HG02588 (cell line): Measurements from ENCODE around the gene DLGAP3.

ENCODE experiments used
- ATAC-seq: cut with Tn5 transposase; IDR thresholded peaks from one replicate; pipeline ENCODE4 v1.9.1; 2021; ENCODE audit warnings: mild to moderate bottlenecking, moderate library complexity; ENCODE audit not compliant: unreplicated experiment

The DLGAP3 gene

DNA sequence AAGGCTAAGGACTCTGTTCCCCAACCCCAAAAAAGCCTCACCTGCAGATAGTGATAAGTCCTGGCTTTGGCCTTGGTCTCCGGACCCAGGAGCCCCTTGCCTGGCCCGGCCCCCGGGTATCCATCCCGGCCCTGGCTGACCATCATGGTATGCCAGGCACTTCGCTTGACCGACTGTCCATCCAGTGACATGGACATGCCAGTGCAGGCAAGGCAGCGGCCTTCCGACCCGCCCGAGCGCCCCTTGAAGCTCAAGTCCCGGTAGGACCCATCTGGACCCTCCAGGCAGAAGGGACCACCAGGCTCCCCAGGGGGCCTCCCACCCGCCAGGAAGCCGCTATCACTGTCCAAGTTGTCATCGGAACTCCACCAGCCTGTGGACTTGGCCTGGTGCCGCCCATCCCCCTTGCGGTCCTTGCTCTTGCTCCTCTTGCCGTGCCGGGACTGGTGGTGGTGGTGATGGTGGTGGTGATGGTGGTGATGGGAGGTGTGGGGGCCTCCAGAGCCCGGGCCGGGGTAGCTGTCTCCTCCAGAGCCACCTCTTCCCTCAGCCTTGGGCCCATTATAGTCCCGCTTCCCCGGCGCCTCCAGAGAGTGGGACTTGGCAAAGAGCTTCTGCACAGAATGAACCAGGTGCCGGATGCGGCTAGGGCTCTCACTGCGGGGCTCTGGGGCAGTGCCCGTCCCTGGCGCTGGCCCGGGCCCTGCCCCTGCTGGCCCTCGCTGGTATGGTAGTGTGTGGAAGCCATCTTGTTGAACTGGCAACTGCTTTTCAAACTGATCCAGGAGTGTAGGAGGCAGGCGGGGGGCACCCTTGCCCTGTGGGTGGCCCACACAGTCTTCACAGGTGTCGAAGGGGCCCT, 25.0 kb downstream of the DLGAP3 start:
- no peak for ATAC-seq

DNA sequence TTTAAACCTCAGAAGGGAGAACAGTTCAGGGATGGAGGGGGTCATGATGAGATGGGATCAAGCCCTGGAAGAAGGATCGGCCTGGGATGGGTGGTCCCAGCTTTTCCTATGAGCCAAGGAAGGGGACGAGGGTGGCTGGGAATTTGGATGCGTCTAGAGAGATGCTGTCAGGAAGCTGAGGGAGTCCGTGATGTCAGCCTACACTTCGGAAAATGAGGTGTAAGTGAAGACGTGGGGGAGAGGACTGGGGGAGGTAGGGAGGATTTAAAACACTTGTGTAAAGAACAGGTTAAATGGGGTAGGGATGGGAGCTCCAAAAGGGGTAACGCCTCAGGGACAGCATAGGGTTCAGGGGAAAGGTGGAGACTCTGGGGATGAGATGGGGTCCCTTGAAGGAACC, 27.5 kb downstream of the DLGAP3 start:
- ATAC-seq: no peak

DNA sequence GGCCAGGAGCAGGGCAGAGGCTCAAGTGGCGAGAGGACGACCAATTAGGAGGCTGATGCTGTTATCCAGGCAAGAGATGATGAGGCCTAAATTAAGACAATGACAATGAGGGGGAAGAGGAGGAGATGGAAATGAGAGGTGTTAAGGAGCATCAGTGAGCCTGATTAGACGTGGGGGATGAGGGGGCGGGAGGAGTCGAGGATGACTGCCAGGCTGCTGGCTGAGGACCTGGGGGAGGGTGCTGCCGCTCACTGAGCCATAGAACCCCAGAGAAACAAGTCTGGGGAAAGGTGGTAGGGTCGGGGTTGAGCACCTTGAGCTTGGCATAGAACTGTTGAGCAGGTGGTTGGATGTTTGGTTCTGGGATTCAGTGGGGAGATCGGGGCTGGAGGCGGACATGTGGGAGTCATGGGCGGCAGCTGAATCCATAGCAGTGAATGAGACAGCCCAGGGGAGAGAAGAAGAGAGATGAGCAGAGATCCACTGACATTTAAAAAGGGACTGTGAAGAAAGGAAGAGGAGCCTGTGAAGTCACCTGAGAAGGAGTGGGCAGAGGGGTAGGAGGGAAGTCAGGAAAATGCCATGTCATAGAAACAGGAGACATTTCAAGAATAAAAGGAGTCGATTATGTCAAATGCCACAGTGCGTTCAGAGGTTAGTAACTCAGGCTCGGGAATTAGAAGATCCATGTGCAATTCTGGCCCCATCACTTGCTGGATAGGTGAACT, 28.5 kb downstream of the DLGAP3 start:
- no peak for ATAC-seq

DNA sequence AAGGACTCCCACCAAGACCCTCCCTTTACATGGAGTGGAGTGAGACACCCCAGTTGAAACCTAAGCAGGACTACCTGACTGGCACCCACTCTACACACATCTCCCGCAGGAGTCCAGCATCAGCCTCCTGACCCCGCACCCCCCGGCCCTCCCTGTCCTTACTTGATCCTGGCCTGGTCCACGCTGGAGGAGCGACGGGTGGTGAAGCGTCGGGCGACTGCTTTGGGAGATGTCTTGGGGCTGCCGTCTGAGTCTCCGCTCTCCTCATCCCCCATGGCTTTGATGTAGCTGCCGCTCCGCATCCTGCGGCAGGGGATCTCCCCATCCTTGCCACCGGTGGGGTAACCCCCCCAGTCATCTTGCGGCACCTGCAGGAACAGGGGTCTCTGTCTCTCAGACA, 29.5 kb downstream of the DLGAP3 start:
- ATAC-seq: no peak

DNA sequence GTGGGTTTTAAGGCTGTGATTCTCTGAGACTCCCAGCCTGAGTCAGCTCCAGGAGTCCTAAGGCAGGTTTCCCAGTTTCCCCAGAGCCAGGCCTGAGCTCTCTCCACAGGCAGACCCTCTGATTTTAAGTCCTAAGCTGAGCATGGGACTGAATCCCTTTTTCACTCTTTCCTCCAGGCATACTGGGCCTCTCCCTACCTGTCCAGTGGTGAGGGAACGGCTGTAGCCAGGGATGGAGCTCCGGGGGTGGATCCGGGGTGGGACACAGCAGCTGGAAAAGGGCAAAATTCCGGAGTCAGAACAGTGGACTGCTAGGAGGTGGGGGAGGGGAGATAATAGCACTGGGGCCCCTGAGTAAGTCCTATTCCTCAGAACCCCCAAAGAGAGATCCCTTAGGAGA, 30.0 kb downstream of the DLGAP3 start:
- no peak for ATAC-seq

DNA sequence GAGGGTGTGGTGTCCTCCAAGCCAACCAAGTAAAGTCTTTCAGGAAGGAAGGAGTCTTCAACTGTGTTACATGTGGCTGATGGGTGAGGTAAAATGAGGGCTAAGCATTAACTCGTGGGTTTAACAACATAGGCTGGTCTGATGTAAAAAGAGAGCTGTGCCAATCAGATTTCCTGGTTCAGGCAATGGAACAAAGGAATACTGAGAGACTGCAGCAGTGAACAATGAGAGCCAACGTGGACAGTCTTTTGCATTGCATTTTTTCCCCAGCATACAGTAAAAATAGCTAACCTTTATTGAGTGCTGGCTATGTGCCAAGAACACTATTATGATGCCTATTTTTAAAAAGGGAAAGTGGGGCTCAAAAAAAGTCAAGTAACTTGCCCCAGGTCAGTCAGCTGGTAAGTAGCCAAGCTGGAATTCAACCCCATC, 31.1 kb downstream of the DLGAP3 start:
- no peak for ATAC-seq

DNA sequence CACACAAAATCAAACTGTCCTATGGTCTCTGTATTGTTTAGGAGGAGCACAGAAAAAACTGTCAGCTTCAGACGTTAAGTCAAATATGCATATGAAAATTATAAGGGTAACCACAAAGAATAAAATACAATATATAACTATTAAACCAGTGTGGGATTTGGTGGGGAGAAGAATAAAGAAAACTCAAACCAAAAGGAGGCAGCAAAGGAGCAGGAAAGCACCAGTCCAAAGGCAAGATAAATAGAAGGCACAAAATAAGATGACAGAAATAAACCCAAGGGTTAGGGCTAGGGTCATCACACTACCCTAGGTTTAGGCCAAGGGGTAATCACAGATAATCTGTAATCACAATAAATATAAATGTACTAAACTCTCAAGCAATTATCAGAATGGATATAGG, 32.8 kb downstream of the DLGAP3 start:
- no peak for ATAC-seq

DNA sequence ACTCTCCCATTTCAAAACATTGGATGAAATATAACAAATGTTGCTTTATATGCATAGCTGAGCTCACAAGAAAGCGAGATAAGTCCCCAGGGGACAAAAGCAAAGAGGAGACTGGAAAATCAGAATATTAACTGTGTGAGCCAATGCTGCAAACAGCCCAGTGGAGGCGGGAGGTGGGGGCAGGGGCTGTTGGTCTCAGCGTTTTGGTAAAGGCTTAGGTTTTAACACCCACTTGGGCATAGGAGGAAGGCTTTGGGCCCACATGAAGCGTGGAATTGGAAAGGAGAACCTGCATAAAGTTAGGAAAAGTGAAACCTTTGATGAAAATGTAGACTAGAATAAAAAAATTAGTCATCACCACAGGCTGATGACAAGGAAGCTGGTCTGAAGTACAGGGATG, 39.7 kb downstream of the DLGAP3 start:
- ATAC-seq: no peak

DNA sequence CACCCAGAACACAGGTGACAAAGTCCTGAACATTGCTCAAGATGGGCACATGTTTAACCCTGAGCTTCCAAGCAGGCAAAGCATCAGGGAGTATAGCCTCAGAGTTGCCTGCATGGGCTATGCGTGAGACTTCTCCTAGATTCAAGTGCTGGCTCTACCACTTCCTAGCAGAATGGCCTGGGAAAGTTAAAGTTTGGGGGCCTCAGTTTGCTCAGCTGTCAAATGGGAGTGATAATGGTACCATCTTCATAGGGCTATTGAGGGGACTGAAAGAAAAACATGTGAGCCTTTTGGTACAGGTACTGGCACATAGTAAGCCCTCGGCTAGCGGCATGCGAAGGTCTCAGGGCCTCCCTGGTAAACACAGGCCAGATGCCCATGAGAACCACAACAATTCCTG, 41.9 kb downstream of the DLGAP3 start:
- ATAC-seq: no peak

DNA sequence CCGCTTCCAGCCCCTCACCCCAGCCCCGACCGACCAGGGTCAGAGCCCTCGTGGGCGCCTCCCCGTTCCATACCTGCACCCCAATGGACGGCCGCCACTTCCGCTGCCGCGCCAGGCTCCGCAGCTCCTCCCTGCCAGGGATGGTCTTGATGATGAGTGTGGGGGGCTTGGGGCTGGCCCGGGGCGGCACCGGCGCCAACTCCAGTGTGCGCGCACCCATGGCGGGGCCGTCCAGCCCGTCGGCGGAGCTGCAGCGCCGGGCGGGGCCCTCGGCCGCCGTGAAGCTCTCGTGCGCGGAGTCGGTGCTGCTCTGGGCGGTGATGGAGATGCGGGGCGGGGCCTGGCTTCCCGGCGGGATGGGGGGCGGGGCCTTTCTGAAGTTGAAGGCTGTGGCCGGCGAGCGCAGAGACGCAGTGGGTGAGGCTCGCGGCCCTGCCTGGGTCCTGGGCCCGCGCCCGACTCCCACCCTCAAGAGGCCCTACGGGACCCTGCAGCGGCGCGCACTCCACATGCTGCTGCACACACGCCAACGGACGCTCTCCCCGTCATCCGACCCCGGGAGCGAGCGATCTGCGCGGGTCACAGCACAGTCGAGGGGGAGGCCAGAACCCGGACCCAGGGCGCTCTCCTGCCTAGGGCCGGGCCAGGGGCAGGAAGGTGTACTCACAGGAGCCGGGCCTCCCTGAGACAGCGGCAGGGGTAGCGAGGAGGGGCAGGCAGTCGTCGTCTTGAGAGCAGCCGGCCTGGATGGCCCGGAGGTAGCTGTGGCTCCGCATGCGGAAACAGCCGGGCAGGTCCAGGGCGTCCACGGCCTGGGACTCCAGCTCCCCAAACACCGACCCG, 43.8 kb downstream of the DLGAP3 start:
- ATAC-seq: no peak

DNA sequence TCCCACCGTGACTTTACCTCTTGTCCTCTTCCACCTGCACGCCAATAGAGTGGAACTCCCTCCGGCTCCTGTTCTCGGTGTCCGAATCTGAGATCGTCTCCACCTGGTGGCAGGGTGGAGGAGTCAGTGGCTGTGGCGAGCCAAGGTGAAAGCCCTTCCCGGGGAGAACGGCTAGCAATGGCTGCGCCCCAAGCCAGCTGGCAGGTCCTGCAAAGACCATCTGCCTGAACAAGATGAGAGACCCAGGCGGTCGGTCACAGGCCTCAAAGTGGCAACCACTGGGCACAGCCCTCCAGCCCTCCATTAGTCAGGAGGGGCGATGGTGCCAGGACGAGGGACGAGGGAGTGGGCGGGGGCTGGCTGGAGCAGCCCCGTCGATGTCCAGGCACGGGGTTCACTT, 44.5 kb downstream of the DLGAP3 start:
- no peak for ATAC-seq

DNA sequence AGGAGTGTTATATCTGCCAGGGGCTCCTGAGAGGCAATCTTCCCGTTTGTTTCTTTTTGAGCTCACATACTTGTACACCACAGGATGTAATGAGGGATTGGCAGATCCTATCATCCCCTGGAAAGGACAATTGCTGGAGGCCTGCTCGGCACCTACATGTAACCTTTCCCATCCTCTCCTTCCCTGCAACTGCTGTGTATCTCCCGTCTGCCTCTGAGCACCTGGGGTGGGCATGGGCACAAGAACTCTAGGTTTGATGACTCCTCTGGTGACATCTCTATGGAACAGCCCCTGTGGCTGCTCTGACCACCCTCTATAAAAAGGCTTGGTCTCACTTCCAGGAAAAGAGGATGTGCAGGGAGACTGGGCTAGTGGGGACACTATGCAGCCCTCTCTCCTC, 44.9 kb downstream of the DLGAP3 start:
- no peak for ATAC-seq

DNA sequence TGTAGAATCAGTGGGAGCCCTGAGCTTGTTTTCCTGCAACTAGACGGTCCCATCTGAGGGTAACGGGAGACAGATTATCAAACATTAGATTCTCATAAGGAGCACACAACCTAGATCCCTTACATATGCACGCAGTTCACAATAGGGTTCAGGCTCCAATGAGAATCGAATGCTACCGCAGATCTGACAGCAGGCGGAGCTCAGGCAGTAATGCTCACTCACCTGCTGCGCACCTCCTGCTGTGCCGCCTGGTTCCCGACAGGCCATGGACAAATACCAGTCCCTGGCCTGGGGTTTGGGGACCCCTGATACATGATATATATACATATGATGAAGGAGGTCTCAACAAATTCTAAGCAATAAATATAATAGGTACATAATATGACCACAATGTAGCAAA, 50.2 kb downstream of the DLGAP3 start:
- no peak for ATAC-seq

DNA sequence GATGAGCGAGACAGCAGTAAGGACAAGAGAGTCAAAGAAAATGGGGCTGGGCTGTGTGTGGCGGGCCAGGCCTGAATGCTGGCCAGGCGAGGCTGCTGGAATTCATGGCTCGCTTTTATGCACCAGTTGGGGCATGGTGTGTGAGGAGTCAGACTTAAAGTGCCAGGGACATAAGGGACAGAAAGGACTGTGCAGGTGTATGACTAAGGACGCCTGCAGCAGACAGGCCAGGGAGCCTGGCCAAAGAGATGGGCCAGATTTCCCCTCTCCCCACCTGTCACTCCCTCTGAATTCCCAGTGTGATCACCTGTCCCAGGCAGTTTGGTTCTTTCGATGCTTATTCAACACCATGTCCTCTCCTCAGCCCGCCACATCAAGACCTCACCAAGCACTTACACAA, 53.0 kb downstream of the DLGAP3 start:
- ATAC-seq: no peak

DNA sequence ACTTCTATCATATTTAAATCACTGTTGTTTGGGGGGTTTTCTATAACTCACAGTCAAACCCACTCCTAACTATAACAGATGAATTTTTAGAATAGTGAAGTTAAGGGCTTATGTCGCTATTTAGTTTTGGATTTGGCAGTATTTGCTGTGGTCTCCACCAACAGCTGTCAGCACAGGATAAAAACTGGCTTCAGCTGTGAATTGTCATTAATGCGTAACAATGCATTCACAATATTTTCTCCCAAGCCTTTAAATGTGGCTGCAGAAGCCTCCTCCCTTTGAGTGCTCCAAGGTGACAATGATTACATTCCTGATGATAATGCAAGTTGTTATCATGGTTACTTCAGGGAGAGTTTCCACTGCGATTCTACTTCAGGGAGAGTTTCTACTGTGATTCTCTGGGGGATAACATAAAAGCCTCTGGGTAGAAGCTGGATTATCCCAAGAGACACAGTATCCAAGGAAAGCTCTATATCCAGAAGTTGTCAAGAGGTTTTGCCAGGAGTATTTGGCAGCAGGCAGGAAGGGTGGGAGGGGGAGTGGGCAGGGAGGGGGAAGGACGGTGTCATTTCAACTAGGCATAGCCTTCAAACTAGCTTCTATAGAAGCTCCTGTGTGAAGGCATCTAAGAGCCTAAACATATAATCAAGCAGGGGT, 55.0 kb downstream of the DLGAP3 start:
- ATAC-seq: no peak

DNA sequence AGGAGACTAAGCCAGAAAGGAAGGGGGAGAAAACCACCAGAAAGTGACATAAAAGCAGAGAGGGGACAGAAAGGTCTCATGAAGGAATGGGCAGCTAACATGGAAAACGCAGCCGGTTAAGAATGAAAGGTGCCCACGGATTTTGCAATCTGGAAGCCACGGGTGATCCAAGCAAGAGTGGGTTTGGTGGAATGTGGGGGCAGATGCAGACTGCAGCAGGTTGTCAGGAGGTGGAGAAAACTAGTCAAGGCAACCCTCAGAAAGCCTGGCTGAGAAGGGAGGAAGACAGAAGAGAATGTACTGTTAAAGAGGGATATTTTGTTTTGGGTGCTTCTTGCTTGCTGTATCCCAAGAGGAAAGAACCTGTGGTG, 57.3 kb downstream of the DLGAP3 start:
- ATAC-seq: no peak

DNA sequence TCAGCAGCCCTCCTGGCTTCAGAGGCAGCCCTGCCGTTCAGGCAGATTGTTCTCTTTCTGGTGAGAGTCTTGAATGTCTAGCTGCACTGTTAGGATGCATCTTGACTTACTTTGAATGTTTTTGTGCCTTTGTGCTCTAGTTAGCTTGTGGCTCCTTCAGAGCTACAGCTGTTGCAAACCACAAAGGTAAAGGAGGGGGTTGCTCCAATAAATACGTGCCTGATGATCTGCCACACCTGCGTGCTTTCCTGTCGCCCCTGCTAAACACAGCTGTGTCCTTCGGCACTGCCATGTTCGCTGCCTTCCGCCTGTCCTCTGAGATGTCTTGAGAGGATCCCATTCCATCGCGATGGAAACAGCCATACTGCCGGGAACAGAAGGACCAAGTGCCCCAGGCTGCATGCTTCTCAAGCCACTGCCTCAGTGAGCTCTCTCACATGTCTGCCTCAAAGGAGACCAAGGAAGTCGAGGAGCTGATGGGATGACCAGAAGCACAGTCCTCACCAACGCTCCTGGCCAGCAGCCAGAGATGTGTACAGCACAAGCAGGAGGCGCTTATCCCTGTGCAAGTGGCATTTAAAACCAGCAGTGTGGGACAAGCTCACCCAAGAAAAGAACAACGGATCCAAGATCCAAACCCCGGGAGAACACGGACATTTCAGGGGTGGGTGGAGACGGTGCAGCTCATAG, 57.9 kb downstream of the DLGAP3 start:
- no peak for ATAC-seq

DNA sequence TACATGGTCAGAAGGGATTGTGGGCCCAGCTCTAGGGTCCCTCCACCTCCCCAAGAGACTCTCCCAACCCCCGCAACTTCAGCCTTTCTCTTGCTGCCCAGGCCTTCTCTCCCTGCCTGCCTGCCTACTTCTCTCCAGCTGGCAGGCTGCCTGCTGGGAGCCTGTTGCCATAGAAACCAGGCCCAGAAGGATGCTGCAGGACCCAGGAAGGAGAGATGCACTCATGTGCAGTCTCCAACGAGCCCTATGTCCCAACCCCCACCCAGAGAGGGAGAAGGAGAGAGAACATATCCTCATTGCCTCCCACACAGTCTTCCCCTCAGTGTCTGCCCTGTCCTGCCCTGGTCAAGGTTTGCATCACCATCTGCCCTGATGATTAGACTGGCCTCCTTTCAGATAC, 59.1 kb downstream of the DLGAP3 start:
- no peak for ATAC-seq

DNA sequence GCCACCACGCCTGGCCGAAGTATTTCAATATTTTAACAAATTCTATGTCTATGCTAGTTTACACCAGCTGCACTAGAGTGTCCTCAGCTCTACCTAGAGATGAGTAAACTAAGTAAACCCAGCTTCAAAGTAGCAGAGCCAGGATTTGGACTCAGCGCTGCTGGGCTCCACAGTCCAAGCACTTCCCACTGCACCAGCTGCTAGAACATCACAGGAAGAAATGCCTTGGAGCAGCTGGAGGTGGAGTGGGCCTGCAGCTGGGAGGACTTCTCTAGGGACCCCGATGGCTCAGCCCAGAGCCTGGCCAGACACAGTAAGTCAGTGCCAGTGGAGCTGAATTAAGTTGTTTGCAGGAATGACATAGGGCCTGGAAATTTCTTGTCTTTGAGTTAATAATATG, 59.7 kb downstream of the DLGAP3 start:
- ATAC-seq: no peak

DNA sequence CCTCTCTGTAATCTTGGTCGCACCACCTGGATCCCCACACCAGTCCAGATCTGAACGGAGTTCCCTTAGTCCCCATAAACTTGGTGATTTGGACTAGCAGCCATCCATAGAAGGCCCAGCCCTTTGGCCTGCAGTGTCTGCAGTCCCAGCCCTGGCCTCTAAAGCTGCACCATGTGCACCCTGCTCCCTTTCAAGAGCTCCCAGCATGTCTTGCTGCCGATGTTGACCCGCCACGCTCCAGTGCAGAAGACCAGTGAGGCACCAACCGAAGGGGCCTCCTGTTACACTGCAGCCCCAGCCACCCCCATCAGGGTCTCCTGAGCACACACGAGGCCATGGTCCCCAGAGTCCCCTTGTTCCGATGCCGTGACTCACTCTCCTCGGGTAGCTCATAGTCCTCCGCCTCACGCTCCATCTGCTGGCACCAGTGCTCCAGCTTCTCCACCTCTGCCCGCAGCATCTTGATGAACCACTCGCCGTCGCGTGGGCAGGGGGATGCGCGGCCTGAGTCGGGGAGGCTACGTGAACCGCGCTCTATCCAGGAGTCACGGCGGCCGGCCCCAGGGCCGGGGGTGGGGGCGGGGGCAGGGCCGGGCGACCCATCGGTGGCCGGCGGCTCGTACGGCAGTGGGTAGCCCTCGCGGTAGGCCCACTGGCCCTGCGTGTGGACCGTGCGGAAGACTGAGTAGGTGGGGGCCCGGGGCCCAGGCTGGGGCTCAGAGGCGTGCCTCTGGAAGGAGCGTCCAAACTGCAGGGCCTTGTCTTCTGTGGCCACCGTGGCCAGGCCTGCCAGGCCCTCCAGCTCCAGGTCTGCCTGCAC, 61.0 kb downstream of the DLGAP3 start:
- no peak for ATAC-seq
